Endothelial cell (in vitro differentiated cells): ENCODE results near the gene GALC. TPM values are rescaled to one million over a fixed set of nuclear protein-coding genes. Genes with fewer than 3 reads are reported as not detected.
A peak's percentile ranks its signal among the peaks of the same experiment; 100 is the strongest.

Source experiments
- DNase-seq: peaks from one replicate; pipeline ENCODE4 v3.0.0; 2021; ENCODE audit warnings: low spot score
- H3K27ac Mint-ChIP-seq: one replicate; pipeline ENCODE4 v1.8.0; 2021; ENCODE audit warnings: mixed read lengths, inconsistent platforms; ENCODE audit not compliant: unreplicated experiment
- H3K27me3 Mint-ChIP-seq: one replicate; pipeline ENCODE4 v1.8.0; 2021; ENCODE audit warnings: mild to moderate bottlenecking, moderate library complexity, mixed read lengths, inconsistent platforms; ENCODE audit not compliant: unreplicated experiment
- H3K36me3 Mint-ChIP-seq: one replicate; pipeline ENCODE4 v1.8.0; 2021; ENCODE audit warnings: mild to moderate bottlenecking, low read depth, mixed read lengths, inconsistent platforms; ENCODE audit not compliant: unreplicated experiment
- H3K4me1 Mint-ChIP-seq: one replicate; pipeline ENCODE4 v1.8.0; 2021; ENCODE audit warnings: mild to moderate bottlenecking, mixed read lengths, inconsistent platforms; ENCODE audit not compliant: unreplicated experiment
- H3K4me3 Mint-ChIP-seq: one replicate; pipeline ENCODE4 v1.8.0; 2021; ENCODE audit warnings: mild to moderate bottlenecking, mixed read lengths, inconsistent platforms; ENCODE audit not compliant: unreplicated experiment
- H3K9me3 Mint-ChIP-seq: one replicate; pipeline ENCODE4 v1.8.0; 2021; ENCODE audit warnings: mixed read lengths, inconsistent platforms; ENCODE audit not compliant: unreplicated experiment
- total RNA-seq: library from RNA; stranded (reverse); fragmentation: NEBNext Ultra II Directional; extraction: Animal tissue kit (Norgen Biotek cat#: 25700); gene quantifications from one replicate; pipeline ENCODE4 v1.2.1, GENCODE V29; 2021; ENCODE audit not compliant: unreplicated experiment
- TF ChIP-seq, protein P1 (sequence below): fragments of 200-600 bp; sonication (generic); IDR thresholded peaks from one replicate; pipeline ENCODE4 v1.5.0; 2021; ENCODE audit warnings: antibody characterized with exemption; ENCODE audit not compliant: unreplicated experiment

Gene GALC
- total RNA-seq, 1 donor from 2014 or later = 77.1 TPM

DNA sequence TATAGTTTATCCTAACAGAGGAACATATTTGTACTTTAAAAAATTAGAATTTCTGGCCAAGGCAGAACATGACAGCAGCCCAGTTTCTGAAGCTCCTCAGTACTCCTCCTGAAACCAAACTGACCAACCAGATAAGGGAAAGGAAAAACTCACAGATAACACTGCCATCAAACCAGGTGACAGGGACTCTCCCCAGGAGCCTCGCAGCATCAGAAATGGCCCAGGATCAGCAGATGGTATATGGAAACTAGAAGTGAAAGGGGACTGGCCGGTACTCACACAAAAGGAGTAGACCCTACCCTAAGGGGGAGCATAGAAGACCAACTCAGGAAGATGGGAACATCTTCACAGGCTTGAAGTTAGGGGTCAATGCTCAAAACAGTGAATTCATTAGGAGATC lies 22.0 kb downstream of the GALC start:
- Mint-ChIP-seq H3K27me3 (no peaks in the 10 kb centered on the region), H3K27ac (no peak overlapping the region), H3K9me3 (no peaks in the 10 kb centered on the region), H3K36me3 (peaks cover 4% of the 10 kb centered on the region), H3K4me1 (no peaks in the 10 kb centered on the region), H3K4me3 (no peak overlapping the region)
- DNase-seq = no peak
- TF ChIP-seq, protein P1, sequence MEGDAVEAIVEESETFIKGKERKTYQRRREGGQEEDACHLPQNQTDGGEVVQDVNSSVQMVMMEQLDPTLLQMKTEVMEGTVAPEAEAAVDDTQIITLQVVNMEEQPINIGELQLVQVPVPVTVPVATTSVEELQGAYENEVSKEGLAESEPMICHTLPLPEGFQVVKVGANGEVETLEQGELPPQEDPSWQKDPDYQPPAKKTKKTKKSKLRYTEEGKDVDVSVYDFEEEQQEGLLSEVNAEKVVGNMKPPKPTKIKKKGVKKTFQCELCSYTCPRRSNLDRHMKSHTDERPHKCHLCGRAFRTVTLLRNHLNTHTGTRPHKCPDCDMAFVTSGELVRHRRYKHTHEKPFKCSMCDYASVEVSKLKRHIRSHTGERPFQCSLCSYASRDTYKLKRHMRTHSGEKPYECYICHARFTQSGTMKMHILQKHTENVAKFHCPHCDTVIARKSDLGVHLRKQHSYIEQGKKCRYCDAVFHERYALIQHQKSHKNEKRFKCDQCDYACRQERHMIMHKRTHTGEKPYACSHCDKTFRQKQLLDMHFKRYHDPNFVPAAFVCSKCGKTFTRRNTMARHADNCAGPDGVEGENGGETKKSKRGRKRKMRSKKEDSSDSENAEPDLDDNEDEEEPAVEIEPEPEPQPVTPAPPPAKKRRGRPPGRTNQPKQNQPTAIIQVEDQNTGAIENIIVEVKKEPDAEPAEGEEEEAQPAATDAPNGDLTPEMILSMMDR = no peak

DNA sequence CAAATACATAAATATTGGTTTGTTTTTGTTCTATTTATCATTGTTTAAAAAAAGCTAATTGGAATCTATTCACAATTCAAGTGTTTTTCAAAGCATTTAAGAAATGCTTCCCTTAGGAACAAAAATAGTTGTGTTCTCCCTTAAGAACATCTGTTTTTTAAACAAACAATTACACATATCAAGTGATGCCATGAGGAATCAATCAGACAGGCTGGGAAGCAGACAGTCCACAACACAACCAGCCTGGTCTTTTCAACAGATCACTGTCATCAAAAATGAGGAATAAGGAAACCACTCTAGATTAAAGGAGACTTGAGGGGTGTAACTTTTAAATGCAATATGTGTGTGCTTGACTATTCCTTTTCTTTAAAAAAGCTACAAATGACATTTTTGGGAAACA lies 25.5 kb downstream of the GALC start:
- no peaks in the 10 kb centered on the region for H3K4me1 Mint-ChIP-seq
- TF ChIP-seq, protein P1 = no peak
- H3K27me3 Mint-ChIP-seq = no peaks in the 10 kb centered on the region
- no peaks in the 10 kb centered on the region for H3K9me3 Mint-ChIP-seq
- no peak overlapping the region for H3K27ac Mint-ChIP-seq
- no peak for DNase-seq
- H3K36me3 Mint-ChIP-seq = peaks cover 9% of the 10 kb centered on the region
- no peak overlapping the region for H3K4me3 Mint-ChIP-seq

DNA sequence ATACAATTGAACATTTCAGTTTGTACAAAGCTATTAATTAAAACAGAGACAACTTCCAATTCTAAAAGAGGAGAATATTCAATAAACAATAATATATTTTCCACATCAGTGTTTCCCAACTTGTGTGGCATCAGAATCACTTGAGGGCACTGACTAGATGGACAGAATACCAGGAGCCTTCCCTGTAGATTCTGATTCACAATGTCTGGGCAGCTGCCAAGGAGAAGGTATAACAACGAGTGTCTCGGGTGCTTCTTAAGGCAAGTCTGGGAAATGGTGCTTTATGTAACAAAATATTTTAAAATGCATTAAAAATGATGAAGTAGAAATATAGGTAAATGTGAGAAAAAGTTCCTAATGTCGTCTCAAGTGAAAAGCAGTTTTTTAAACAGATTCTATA lies 26.2 kb downstream of the GALC start:
- no peak for DNase-seq
- Mint-ChIP-seq H3K4me1 (no peaks in the 10 kb centered on the region), H3K27ac (no peak overlapping the region), H3K4me3 (no peak overlapping the region), H3K36me3 (peaks cover 11% of the 10 kb centered on the region), H3K27me3 (no peaks in the 10 kb centered on the region), H3K9me3 (no peaks in the 10 kb centered on the region)
- TF ChIP-seq, protein P1 = no peak

DNA sequence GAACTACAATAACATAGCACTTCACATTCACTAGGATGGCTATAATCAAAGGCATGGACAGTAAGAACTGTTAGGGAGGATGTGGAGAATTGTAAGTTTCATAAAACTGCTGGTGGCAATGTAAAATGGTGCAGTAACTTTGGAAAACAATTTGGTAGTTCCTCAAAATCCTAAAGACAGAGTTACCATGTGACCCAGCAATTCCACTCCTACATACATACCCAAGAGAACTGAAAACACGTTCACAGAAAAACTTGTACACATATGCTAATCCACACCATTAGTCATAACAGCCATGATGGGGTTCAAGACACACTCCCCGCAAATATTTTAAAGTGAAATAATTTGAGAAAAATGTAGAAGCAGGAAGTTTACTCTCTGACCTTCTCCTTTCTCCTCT lies 31.7 kb downstream of the GALC start:
- Mint-ChIP-seq H3K36me3 (peaks cover 24% of the 10 kb centered on the region), H3K4me3 (peak overlapping the region; percentile 32), H3K9me3 (no peaks in the 10 kb centered on the region), H3K27me3 (peaks cover 3% of the 10 kb centered on the region), H3K4me1 (no peaks in the 10 kb centered on the region), H3K27ac (no peak overlapping the region)
- DNase-seq = no peak
- TF ChIP-seq, protein P1 = no peak

DNA sequence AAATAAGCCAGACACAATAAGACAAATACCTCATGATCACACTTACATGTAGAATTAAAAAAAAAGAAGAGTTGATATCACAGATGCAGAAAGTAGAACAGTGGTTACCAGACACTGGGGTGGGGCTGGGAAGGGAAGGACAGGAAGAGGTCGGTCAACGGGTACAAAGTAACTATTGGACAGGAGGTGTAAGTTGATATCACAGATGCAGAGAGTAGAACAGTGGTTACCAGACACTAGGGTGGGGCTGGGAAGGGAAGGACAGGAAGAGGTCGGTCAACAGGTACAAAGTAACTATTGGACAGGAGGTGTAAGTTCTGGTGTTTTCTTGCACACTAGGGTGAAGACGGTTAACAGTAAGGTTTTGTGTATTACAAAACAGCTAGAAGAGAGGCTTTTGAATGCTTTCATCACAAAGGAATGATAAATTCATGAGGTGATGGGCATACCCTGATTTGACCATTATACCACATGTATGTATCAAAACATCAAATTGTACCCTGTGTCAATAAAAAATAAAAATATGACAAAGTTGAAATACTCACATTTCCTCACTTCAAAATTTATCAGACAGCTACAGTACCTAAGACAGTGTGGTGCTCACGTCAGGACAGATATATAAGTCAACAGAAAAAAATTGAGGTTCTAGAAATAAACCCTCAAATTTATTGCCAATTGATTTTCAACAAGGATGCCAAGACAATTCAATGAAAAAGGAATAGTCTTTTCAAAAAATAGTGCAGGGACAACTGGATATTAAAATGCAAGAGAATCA lies 32.8 kb downstream of the GALC start:
- TF ChIP-seq, protein P1 = no peak
- DNase-seq = no peak
- Mint-ChIP-seq H3K27ac (no peak overlapping the region), H3K9me3 (no peaks in the 10 kb centered on the region), H3K4me1 (peaks cover 3% of the 10 kb centered on the region), H3K4me3 (peak overlapping the region; percentile 13), H3K27me3 (peaks cover 3% of the 10 kb centered on the region), H3K36me3 (peaks cover 24% of the 10 kb centered on the region)
